ENCODE results near the gene STK33. TPM values are rescaled to one million over a fixed set of nuclear protein-coding genes. Genes with fewer than 3 reads are reported as not detected.

The STK33 gene
- total RNA-seq, 1 experiment from 2014 or later: 3.9 TPM

GRCh38 chr11:8369592-8370205 is 224.3 kb downstream of the STK33 start:
- POLR2A ChIA-PET: interaction anchor here (0.6 kb wide), 1 partner anchor 215 kb away, joined by 5 read pairs; no protein-coding TSS in a partner anchor
- CTCF ChIA-PET: no interaction called here

GRCh38 chr11:8368772-8369171 is 225.3 kb downstream of the STK33 start:
- in situ Hi-C loops (cut with HindIII; ENCODE audit: low pct_unique_long_range_greater_than_20kb, low sequenced_read_pairs) (no loop called here), intact Hi-C loops (cut with micrococcal nuclease; ENCODE audit: unreplicated experiment) (no loop called here)
- Histone ChIP-seq H3K4me3 (ENCODE audit: low read depth in 2 of 2, low read length in 2 of 2) (no peak overlapping the region), H3K4me1 (ENCODE audit: control insufficient read depth, insufficient read depth, low read length) (no peaks in the 10 kb centered on the region), H3K27me3 (ENCODE audit: control insufficient read depth, insufficient read depth, low read length) (no peaks in the 10 kb centered on the region; the same call in 1 of the 2 replicates), H3K27ac (ENCODE audit: low read length) (no peak overlapping the region), H3K9me3 (ENCODE audit: control insufficient read depth, insufficient read depth, low read depth, low read length) (no peaks in the 10 kb centered on the region), H3K36me3 (ENCODE audit: control insufficient read depth, insufficient read depth, low read length) (no peaks in the 10 kb centered on the region)
- TF ChIP-seq TCF7L2 (IDR thresholded peaks at IDR 0.05; ENCODE audit: low read depth, low read length) (no peak), POLR2AphosphoS5 (IDR thresholded peaks at IDR 0.05; ENCODE audit: low read depth, low read length) (no peak)
- TF ChIP-seq, protein P1, sequence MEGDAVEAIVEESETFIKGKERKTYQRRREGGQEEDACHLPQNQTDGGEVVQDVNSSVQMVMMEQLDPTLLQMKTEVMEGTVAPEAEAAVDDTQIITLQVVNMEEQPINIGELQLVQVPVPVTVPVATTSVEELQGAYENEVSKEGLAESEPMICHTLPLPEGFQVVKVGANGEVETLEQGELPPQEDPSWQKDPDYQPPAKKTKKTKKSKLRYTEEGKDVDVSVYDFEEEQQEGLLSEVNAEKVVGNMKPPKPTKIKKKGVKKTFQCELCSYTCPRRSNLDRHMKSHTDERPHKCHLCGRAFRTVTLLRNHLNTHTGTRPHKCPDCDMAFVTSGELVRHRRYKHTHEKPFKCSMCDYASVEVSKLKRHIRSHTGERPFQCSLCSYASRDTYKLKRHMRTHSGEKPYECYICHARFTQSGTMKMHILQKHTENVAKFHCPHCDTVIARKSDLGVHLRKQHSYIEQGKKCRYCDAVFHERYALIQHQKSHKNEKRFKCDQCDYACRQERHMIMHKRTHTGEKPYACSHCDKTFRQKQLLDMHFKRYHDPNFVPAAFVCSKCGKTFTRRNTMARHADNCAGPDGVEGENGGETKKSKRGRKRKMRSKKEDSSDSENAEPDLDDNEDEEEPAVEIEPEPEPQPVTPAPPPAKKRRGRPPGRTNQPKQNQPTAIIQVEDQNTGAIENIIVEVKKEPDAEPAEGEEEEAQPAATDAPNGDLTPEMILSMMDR (IDR thresholded peaks at IDR 0.05): no peak
- ChIA-PET CTCF (no interaction called here), POLR2A (no interaction called here)
- DNase-seq (ENCODE audit: low read depth, low spot score): no peak
- ATAC-seq: no peak
- BruUV-seq (replicated peaks): no TSS peak

More at GRCh38 chr11:8369592-8370205, 224.3 kb downstream of the STK33 start:
- no TSS peak for BruUV-seq (replicated peaks)
- in situ Hi-C loops (cut with HindIII; ENCODE audit: low pct_unique_long_range_greater_than_20kb, low sequenced_read_pairs) (no loop called here), intact Hi-C loops (cut with micrococcal nuclease; ENCODE audit: unreplicated experiment) (no loop called here)
- no peaks in the 10 kb centered on the region for H3K4me1 ChIP-seq (ENCODE audit: control insufficient read depth, insufficient read depth, low read length)
- no peak overlapping the region for H3K4me3 ChIP-seq (ENCODE audit: low read depth in 2 of 2, low read length in 2 of 2)
- H3K9me3 ChIP-seq (ENCODE audit: control insufficient read depth, insufficient read depth, low read depth, low read length): no peaks in the 10 kb centered on the region
- no peaks in the 10 kb centered on the region for H3K27me3 ChIP-seq (ENCODE audit: control insufficient read depth, insufficient read depth, low read length)
- H3K27ac ChIP-seq (ENCODE audit: low read length): no peak overlapping the region
- TF ChIP-seq TCF7L2 (IDR thresholded peaks at IDR 0.05; ENCODE audit: low read depth, low read length): no peak
- TF ChIP-seq, protein P1 (IDR thresholded peaks at IDR 0.05): no peak
- no peak for TF ChIP-seq POLR2AphosphoS5 (IDR thresholded peaks at IDR 0.05; ENCODE audit: low read depth, low read length)
- TF ChIP-seq REST (IDR thresholded peaks at IDR 0.05; ENCODE audit: insufficient read depth in 1 of 2, low read depth in 2 of 2, low read length in 1 of 2): no peak
- no peak for ATAC-seq
- no peaks in the 10 kb centered on the region for H3K36me3 ChIP-seq (ENCODE audit: control insufficient read depth, insufficient read depth, low read length)
- DNase-seq (ENCODE audit: low read depth, low spot score): no peak

Measured in Panc1 (cell line).